ENCODE measurements around the gene RPAP3.

- no peak for TF ChIP-seq CTCF (IDR thresholded peaks at IDR 0.05; ENCODE audit: poor library complexity, severe bottlenecking)
- TF ChIP-seq POLR2AphosphoS5 (IDR thresholded peaks at IDR 0.05), result no peak
- TF ChIP-seq REST (IDR thresholded peaks at IDR 0.05; ENCODE audit: borderline replicate concordance), result no peak
These were observed 34.1 kb upstream of the RPAP3 start for GRCh38 chr12:47739979-47740378.
